GM23338 (cell line): Measurements from ENCODE around the gene GK2. TPM values are rescaled to one million over a fixed set of nuclear protein-coding genes. Genes with fewer than 3 reads are reported as not detected.

Experiments used
- ATAC-seq: fragments of 200-7000 bp; cut with Tn5 transposase; 3 replicates; pipeline ENCODE4 v1.9.1; 2020
- DNase-seq: peaks from one replicate; pipeline ENCODE4 v3.0.0-alpha.2; 2015; ENCODE audit warnings: low spot score
- H2AFZ ChIP-seq: fragments of 200-600 bp; sonication (generic); 2 replicates; pipeline ENCODE4 v1.8.0; 2016; ENCODE audit warnings: antibody characterized with exemption, mild to moderate bottlenecking, moderate library complexity
- H3F3A ChIP-seq: fragments of 200-600 bp; sonication (generic); replicated peaks from 2 replicates; pipeline ENCODE4 v1.8.0; 2017; ENCODE audit warnings: antibody characterized with exemption, mixed run types, low read depth
- H3K27ac ChIP-seq: fragments of 200-600 bp; sonication (generic); 2 replicates; pipeline ENCODE4 v1.6.1; 2016; ENCODE audit warnings: low read depth
- H3K27me3 ChIP-seq: fragments of 200-600 bp; sonication (generic); 2 replicates; pipeline ENCODE4 v1.8.0; 2016; ENCODE audit warnings: mild to moderate bottlenecking, mixed run types, moderate library complexity; ENCODE audit not compliant: insufficient read depth
- H3K36me3 ChIP-seq: fragments of 200-600 bp; sonication (generic); 2 replicates; pipeline ENCODE4 v1.8.0; 2016; ENCODE audit warnings: mild to moderate bottlenecking; ENCODE audit not compliant: insufficient read depth
- H3K4me1 ChIP-seq: fragments of 200-600 bp; sonication (generic); 2 replicates; pipeline ENCODE4 v1.8.0; 2016; ENCODE audit warnings: mild to moderate bottlenecking, moderate library complexity; ENCODE audit not compliant: insufficient read depth
- H3K4me2 ChIP-seq: fragments of 200-600 bp; sonication (generic); 2 replicates; pipeline ENCODE4 v1.7.1; 2017; ENCODE audit warnings: mixed run types
- H3K4me3 ChIP-seq: fragments of 200-600 bp; sonication (generic); 2 replicates; pipeline ENCODE4 v1.6.1; 2016; ENCODE audit warnings: mixed run types
- H3K79me2 ChIP-seq: fragments of 200-600 bp; sonication (generic); replicated peaks from 2 replicates; pipeline ENCODE4 v1.8.0; 2017; ENCODE audit warnings: mild to moderate bottlenecking; ENCODE audit not compliant: insufficient read depth
- H3K9me2 ChIP-seq: fragments of 200-600 bp; sonication (generic); 2 replicates; pipeline ENCODE4 v1.8.0; 2017; ENCODE audit not compliant: insufficient read depth
- H4K20me1 ChIP-seq: fragments of 200-600 bp; sonication (generic); replicated peaks from 2 replicates; pipeline ENCODE4 v1.8.0; 2017; ENCODE audit warnings: mild to moderate bottlenecking; ENCODE audit not compliant: insufficient read depth
- H3K27ac Mint-ChIP-seq: 2 replicates; pipeline ENCODE4 v1.8.0; 2020; ENCODE audit warnings: inconsistent platforms, mild to moderate bottlenecking, moderate library complexity, mixed read lengths
- H3K27me3 Mint-ChIP-seq: 3 replicates; pipeline ENCODE4 v1.8.0; 2022; ENCODE audit warnings: low read depth, mild to moderate bottlenecking, moderate library complexity, mixed read lengths, inconsistent platforms; ENCODE audit not compliant: insufficient read depth, poor library complexity
- H3K36me3 Mint-ChIP-seq: 3 replicates; pipeline ENCODE4 v1.8.0; 2021; ENCODE audit warnings: low read depth, mild to moderate bottlenecking, inconsistent platforms, moderate library complexity, mixed read lengths
- H3K4me1 Mint-ChIP-seq: 3 replicates; pipeline ENCODE4 v1.8.0; 2020; ENCODE audit warnings: mild to moderate bottlenecking, inconsistent platforms, mixed read lengths
- H3K4me3 Mint-ChIP-seq: 3 replicates; pipeline ENCODE4 v1.8.0; 2021; ENCODE audit warnings: moderate library complexity, mild to moderate bottlenecking, inconsistent platforms, mixed read lengths
- H3K9me3 Mint-ChIP-seq: 3 replicates; pipeline ENCODE4 v1.8.0; 2020; ENCODE audit warnings: moderate library complexity, mild to moderate bottlenecking, inconsistent platforms, mixed read lengths
- CREB1 ChIP-seq: fragments of 250-450 bp; sonication (Bioruptor Pico); IDR thresholded peaks from 2 replicates; pipeline ENCODE4 v1.5.0; 2020; ENCODE audit warnings: low read depth, mild to moderate bottlenecking, moderate library complexity
- EZH2 ChIP-seq: fragments of 200-600 bp; sonication (generic); IDR thresholded peaks from one replicate; pipeline ENCODE4 v1.8.0; 2017; ENCODE audit warnings: antibody characterized with exemption, mild to moderate bottlenecking, low read depth; ENCODE audit not compliant: unreplicated experiment
- EZH2phosphoT487 ChIP-seq: fragments of 200-600 bp; sonication (generic); IDR thresholded peaks from one replicate; pipeline ENCODE4 v1.8.1; 2018; ENCODE audit warnings: antibody characterized with exemption; ENCODE audit not compliant: unreplicated experiment
- JUNB ChIP-seq: IDR thresholded peaks from one replicate; pipeline ENCODE4 v1.6.1; 2016; ENCODE audit warnings: antibody characterized with exemption; ENCODE audit not compliant: unreplicated experiment
- POLR2AphosphoS5 ChIP-seq: IDR thresholded peaks from 2 replicates; pipeline ENCODE4 v1.6.1; 2016; ENCODE audit warnings: antibody characterized with exemption, low read depth
- STAT1 ChIP-seq: IDR thresholded peaks from one replicate; pipeline ENCODE4 v1.6.1; 2016; ENCODE audit warnings: antibody characterized with exemption; ENCODE audit not compliant: unreplicated experiment
- ZNF114 ChIP-seq: fragments of 250-450 bp; sonication (Bioruptor Pico); IDR thresholded peaks from 2 replicates; pipeline ENCODE4 v1.5.0; 2020; ENCODE audit warnings: mild to moderate bottlenecking, moderate library complexity
- polyA plus RNA-seq: library from polyadenylated mRNA; unstranded; fragments of >200 nt; fragmentation: Nextera tagmentation; extraction: Ambion mirVana; gene quantifications from 2 replicates; pipeline ENCODE4 v1.2.1, GENCODE V29; 2016
- total RNA-seq: library from RNA; depleted of rRNA; stranded (reverse); fragments of >200 nt; shearing (Covaris generic); gene quantifications from 2 replicates; pipeline ENCODE4 v1.2.3, GENCODE V29; 2014
- TF ChIP-seq, protein P1 (sequence below), 2 experiments: fragments of 200-600 bp in 1 of 2; sonication (generic) in 1 of 2; conservative IDR thresholded peaks; 2 replicates each; pipeline versions ENCODE4 v1.5.1 to v1.6.1; 2016 to 2017; ENCODE audit warnings: antibody characterized with exemption in 2 of 2, low read depth in 2 of 2, mild to moderate bottlenecking in 2 of 2, moderate library complexity in 1 of 2
- TF ChIP-seq, protein P2 (sequence below): IDR thresholded peaks from 2 replicates; pipeline ENCODE4 v1.6.1; 2016; ENCODE audit warnings: antibody characterized with exemption
- TF ChIP-seq, protein P3 (sequence below): fragments of 250-450 bp; sonication (Bioruptor Pico); IDR thresholded peaks from 2 replicates; pipeline ENCODE4 v1.5.0; 2020; ENCODE audit warnings: mild to moderate bottlenecking, moderate library complexity
- TF ChIP-seq, protein P4 (sequence below): IDR thresholded peaks from one replicate; pipeline ENCODE4 v1.6.1; 2018; ENCODE audit warnings: antibody characterized with exemption; ENCODE audit not compliant: unreplicated experiment

The GK2 gene
- total and polyA plus RNA-seq, 2 experiments from 2014 or later: not detected

DNA sequence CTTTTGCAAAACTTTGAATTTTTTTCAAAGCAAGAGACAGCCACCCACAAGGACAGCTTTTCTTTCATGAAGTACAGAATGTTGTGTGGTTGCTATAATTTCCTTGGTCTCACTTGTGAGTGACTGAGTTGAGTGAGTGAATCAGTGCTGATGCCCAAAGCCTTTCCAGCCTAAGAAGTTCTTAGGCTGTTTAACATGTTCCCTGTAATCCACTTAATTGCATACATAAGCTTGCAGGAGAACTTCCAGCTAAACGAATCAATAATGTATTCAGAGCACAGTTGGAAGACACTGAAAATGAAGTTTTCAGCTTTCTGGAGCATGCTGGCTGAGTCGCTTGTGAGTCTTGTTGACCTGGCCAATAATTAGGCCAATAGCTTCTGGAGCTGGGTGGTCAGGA lies 42.0 kb upstream of the GK2 start:
- Mint-ChIP-seq H3K36me3 (no peaks in the 10 kb centered on the region), H3K4me3 (no peak overlapping the region), H3K27me3 (no peaks in the 10 kb centered on the region), H3K27ac (no peak overlapping the region), H3K9me3 (no peaks in the 10 kb centered on the region), H3K4me1 (peaks cover 19% of the 10 kb centered on the region)
- H3K4me2 ChIP-seq: no peak overlapping the region
- no peak overlapping the region for H2AFZ ChIP-seq
- no peaks in the 10 kb centered on the region for H3K27me3 ChIP-seq
- no peak overlapping the region for H3K27ac ChIP-seq
- DNase-seq (no peak), ATAC-seq (no peak)
- no peaks in the 10 kb centered on the region for H3K36me3 ChIP-seq
- no peaks in the 10 kb centered on the region for H3K79me2 ChIP-seq
- no peaks in the 10 kb centered on the region for H3F3A ChIP-seq
- H4K20me1 ChIP-seq: no peaks in the 10 kb centered on the region
- peaks cover 5% of the 10 kb centered on the region; the same call in 1 of the 2 replicates for H3K4me1 ChIP-seq
- TF ChIP-seq JUNB (no peak), EZH2phosphoT487 (no peak), STAT1 (no peak), POLR2AphosphoS5 (no peak), EZH2 (no peak), CREB1 (CRISPR knock-in tag) (no peak), ZNF114 (CRISPR knock-in tag) (no peak)
- TF ChIP-seq, protein P1, sequence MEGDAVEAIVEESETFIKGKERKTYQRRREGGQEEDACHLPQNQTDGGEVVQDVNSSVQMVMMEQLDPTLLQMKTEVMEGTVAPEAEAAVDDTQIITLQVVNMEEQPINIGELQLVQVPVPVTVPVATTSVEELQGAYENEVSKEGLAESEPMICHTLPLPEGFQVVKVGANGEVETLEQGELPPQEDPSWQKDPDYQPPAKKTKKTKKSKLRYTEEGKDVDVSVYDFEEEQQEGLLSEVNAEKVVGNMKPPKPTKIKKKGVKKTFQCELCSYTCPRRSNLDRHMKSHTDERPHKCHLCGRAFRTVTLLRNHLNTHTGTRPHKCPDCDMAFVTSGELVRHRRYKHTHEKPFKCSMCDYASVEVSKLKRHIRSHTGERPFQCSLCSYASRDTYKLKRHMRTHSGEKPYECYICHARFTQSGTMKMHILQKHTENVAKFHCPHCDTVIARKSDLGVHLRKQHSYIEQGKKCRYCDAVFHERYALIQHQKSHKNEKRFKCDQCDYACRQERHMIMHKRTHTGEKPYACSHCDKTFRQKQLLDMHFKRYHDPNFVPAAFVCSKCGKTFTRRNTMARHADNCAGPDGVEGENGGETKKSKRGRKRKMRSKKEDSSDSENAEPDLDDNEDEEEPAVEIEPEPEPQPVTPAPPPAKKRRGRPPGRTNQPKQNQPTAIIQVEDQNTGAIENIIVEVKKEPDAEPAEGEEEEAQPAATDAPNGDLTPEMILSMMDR (conservative IDR thresholded peaks at IDR 0.05; ENCODE audit: low read depth in 2 of 2): no peak
- TF ChIP-seq, protein P2, sequence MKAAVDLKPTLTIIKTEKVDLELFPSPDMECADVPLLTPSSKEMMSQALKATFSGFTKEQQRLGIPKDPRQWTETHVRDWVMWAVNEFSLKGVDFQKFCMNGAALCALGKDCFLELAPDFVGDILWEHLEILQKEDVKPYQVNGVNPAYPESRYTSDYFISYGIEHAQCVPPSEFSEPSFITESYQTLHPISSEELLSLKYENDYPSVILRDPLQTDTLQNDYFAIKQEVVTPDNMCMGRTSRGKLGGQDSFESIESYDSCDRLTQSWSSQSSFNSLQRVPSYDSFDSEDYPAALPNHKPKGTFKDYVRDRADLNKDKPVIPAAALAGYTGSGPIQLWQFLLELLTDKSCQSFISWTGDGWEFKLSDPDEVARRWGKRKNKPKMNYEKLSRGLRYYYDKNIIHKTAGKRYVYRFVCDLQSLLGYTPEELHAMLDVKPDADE: no peak
- TF ChIP-seq, protein P3, sequence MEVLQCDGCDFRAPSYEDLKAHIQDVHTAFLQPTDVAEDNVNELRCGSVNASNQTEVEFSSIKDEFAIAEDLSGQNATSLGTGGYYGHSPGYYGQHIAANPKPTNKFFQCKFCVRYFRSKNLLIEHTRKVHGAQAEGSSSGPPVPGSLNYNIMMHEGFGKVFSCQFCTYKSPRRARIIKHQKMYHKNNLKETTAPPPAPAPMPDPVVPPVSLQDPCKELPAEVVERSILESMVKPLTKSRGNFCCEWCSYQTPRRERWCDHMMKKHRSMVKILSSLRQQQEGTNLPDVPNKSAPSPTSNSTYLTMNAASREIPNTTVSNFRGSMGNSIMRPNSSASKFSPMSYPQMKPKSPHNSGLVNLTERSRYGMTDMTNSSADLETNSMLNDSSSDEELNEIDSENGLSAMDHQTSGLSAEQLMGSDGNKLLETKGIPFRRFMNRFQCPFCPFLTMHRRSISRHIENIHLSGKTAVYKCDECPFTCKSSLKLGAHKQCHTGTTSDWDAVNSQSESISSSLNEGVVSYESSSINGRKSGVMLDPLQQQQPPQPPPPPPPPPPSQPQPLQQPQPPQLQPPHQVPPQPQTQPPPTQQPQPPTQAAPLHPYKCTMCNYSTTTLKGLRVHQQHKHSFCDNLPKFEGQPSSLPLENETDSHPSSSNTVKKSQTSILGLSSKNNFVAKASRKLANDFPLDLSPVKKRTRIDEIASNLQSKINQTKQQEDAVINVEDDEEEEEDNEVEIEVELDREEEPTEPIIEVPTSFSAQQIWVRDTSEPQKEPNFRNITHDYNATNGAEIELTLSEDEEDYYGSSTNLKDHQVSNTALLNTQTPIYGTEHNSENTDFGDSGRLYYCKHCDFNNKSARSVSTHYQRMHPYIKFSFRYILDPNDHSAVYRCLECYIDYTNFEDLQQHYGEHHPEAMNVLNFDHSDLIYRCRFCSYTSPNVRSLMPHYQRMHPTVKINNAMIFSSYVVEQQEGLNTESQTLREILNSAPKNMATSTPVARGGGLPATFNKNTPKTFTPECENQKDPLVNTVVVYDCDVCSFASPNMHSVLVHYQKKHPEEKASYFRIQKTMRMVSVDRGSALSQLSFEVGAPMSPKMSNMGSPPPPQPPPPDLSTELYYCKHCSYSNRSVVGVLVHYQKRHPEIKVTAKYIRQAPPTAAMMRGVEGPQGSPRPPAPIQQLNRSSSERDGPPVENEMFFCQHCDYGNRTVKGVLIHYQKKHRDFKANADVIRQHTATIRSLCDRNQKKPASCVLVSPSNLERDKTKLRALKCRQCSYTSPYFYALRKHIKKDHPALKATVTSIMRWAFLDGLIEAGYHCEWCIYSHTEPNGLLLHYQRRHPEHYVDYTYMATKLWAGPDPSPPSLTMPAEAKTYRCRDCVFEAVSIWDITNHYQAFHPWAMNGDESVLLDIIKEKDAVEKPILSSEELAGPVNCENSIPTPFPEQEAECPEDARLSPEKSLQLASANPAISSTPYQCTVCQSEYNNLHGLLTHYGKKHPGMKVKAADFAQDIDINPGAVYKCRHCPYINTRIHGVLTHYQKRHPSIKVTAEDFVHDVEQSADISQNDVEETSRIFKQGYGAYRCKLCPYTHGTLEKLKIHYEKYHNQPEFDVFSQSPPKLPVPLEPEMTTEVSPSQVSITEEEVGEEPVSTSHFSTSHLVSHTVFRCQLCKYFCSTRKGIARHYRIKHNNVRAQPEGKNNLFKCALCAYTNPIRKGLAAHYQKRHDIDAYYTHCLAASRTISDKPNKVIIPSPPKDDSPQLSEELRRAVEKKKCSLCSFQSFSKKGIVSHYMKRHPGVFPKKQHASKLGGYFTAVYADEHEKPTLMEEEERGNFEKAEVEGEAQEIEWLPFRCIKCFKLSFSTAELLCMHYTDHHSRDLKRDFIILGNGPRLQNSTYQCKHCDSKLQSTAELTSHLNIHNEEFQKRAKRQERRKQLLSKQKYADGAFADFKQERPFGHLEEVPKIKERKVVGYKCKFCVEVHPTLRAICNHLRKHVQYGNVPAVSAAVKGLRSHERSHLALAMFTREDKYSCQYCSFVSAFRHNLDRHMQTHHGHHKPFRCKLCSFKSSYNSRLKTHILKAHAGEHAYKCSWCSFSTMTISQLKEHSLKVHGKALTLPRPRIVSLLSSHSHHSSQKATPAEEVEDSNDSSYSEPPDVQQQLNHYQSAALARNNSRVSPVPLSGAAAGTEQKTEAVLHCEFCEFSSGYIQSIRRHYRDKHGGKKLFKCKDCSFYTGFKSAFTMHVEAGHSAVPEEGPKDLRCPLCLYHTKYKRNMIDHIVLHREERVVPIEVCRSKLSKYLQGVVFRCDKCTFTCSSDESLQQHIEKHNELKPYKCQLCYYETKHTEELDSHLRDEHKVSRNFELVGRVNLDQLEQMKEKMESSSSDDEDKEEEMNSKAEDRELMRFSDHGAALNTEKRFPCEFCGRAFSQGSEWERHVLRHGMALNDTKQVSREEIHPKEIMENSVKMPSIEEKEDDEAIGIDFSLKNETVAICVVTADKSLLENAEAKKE: no peak
- TF ChIP-seq, protein P4, sequence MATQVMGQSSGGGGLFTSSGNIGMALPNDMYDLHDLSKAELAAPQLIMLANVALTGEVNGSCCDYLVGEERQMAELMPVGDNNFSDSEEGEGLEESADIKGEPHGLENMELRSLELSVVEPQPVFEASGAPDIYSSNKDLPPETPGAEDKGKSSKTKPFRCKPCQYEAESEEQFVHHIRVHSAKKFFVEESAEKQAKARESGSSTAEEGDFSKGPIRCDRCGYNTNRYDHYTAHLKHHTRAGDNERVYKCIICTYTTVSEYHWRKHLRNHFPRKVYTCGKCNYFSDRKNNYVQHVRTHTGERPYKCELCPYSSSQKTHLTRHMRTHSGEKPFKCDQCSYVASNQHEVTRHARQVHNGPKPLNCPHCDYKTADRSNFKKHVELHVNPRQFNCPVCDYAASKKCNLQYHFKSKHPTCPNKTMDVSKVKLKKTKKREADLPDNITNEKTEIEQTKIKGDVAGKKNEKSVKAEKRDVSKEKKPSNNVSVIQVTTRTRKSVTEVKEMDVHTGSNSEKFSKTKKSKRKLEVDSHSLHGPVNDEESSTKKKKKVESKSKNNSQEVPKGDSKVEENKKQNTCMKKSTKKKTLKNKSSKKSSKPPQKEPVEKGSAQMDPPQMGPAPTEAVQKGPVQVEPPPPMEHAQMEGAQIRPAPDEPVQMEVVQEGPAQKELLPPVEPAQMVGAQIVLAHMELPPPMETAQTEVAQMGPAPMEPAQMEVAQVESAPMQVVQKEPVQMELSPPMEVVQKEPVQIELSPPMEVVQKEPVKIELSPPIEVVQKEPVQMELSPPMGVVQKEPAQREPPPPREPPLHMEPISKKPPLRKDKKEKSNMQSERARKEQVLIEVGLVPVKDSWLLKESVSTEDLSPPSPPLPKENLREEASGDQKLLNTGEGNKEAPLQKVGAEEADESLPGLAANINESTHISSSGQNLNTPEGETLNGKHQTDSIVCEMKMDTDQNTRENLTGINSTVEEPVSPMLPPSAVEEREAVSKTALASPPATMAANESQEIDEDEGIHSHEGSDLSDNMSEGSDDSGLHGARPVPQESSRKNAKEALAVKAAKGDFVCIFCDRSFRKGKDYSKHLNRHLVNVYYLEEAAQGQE: no peak
- H3K9me2 ChIP-seq: peaks cover 4% of the 10 kb centered on the region; the same call in 1 of the 2 replicates
- no peak overlapping the region for H3K4me3 ChIP-seq
